Activated naive CD4-positive, alpha-beta T cell treated with anti-CD3 and anti-CD28 coated beads, Interleukin-2, amount 50 U/mL, for 16 hours (primary cell): ENCODE results near the gene HTR2A.

Source experiments
- DNase-seq: peaks from one replicate; pipeline ENCODE4 v3.0.0-alpha.2; 2020

HTR2A gene

DNA sequence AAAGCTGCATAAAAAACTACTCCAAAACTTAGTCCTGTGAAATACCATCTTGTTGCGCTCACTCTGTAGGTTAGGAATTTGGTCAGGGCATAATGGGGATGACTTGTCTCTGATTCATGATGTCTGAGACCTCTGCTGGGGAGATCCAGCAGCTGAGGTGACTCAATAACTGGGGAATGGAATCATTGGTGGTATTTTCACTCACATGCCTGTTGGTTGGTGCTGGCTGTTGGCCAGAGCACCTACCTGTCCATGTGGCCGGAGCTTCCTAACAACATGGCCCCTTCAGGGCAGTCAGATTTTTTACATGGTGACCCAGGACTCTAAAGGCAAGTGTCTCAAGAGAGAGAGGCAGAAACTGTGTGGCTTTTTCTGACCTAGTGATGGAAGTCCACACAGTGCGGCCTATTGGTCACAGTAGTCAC lies 92.5 kb downstream of the HTR2A start:
- DNase-seq, result no peak

DNA sequence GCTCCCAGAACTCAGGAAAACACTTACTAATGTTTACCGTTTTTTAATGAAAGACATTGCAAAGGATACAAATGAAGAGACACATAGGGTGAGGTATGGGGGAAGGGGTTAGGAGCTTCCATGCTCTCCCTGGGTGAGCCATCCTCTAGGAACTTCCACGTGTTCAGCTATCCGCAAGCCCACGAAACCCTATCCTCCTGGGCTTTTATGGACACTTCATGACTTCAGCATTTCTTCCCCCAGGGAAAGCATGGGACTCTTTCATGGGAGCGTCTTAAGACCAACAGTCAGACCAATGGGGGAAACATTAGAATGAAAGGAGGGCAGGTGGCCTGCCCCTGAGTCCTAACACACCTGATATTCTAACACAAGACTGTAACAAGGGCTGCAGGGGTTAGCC lies 93.3 kb downstream of the HTR2A start:
- DNase-seq, result no peak

DNA sequence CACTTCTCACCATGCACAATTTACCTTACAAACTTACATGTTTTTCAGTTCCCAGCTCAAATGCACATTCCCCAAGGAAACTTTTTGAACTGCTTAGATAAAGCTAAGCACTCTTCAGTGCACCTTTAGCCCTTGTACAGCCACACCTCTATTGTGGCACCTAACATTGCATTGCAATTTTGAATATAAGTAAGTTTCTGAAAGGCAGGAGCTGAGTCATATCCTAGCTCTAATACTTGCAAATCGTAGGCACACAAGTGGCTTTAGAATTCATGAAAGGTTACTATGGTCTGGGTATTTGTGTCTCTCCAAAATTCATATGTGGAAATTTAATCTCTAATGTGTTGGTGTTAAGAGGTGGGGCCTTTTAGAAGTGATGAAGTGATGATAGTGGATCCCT lies 95.0 kb downstream of the HTR2A start:
- no peak for DNase-seq

DNA sequence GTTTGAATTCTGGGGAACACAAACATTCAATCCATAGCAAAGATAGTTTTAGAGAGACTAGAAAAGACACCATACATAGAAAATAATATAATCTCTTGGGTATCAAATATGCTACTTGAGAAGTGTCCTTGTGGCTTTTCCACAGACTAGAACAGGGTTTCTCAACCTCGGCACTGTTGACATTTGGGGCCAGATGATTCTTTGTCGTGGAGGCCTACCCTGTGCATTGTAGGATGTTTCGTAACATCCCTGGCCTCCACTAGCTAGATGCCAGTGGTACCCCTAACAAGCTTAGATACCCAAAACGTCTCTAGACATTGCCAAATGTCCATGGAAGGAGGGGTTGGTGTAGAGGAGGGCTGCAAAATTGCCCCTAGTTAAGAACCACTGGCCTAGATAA lies 97.7 kb downstream of the HTR2A start:
- DNase-seq, result no peak

DNA sequence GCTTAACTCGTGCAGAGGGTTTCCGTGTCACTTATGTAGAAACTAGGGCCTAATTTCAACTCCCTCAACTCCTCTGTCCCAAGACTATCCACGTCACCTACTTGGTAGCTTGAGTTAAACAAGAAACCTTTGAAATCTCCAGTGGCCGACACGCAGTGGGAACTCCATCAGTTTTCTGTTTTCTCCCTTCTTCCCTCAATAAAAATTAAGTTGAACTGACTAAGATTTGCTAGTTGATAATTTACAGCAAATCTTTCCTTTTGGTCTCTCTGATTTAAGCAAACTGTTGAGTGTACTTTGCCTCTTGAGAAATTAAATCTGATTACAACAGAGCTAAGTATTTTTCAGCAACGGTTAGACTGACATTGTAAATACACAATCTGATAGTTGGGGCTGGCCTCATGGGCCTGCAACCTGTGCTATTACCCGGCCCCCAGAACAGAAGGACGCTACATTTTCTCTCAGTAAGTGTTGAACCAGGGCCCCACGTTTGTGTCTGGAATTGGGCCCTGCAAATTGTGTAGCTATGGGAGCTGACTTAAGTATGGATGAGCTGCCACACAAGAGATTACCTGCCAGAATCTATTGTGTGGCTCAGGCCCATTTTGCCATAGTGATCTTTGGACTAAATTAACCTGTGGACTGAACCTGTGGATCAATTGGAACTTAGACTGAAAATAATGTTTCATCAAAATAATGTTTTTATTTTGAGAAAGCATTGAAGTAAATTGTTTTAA lies 99.2 kb downstream of the HTR2A start:
- DNase-seq, result no peak

DNA sequence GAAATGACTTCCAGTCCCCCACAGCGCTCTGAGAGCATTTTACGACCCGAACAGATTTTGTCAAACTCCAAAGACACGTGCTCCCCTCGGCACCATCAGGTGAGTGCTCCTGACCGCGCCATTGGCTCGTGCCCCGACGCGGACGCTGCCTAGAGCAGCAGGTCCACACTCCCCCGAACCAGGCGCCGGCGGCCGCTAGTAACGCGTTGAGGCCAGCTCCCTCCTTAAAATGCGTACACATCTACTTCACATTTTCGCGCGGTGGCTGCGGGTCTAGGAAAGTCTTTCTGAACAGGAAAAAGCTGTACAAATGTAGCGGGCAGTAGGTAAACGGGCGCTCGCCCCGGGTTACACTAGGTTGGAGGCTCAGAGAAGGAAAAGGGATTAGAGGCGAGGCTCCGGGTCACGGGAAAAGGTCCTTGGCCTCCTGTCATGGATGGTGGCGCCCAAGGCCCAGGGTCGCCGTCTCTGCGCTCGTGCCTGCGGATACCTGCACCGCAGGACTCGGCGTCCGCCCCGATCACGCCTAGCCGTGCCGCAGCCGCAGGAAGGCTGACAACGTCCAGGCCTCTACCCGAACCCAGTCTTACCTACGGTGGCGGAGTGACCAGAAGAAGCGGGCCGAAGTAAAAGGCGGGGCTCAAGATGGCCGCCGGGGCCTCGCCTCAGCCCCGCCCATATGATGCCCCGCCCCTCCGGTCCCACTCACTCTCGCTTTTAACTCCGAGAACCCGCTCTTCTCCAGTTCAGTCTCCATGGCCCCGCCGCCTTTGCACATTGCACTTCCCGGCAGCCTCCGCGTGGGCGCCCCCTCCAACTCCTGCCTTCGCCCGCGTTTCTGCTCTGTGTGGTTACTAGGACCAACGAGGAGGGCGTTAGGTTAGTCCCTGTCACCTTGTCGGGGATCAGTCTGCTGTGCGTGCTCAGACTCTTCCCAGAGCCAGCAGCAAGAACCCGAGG lies 100.1 kb downstream of the HTR2A start, which contains the start of gene ESD:
TSS of gene ESD (minus strand) at position 647 of the 960 bp plus-strand sequence. CDS start 5,748 bp downstream, outside the sequence.
- DNase-seq, result peak; percentile 96

DNA sequence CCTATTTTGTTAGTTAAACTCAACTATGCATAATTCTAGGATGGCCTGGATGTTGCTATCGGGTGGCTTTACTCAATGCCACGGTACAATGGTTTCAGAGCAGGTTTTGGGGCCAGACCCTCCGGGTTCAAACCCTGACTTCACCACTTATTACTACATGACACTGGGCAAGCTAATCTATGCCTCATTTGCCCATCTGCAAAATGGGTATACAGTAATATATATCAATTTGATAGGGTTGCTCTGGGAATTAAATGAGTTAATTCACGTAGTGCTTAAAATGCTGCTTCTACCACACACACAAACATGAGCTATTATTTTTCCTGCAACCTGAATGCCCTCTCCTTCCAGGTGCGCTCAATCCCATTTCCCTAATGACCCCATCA lies 100.7 kb downstream of the HTR2A start:
- DNase-seq, result no peak

DNA sequence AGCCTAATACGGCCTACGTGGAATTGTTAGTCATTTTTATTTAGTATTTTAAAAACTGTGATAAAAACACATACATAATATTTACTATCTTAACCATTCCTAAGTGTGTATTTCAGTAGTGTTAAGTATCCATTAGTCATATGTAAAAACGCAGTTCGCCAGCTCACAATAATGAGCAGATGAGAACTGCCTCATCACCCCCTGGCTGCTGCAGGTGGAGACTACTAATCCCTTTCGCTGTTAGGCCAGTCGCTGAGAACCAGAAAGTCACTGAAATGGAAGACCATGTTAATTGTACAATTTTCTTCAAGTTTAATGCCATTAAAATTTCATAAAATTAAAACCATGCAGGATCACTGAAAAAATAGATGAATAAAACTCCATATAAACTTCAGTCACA lies 101.5 kb downstream of the HTR2A start:
- no peak for DNase-seq

DNA sequence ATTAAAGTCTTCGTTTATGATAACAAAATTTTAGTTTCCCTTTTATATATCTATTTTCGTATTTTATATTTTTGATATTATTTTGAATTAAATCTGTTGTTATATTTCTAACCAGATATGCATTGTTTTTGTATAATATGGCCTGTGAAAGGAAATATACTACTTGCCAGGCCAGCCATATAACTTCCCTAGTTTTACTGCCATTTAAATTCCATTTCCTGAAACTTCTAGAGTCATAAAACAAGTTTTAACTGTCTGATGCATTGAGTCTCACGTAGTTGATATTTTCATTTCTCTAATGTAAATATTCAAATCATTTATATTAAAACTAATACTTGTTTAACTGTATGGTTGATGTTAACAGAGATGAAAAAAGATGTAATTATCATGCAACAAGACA lies 113.3 kb downstream of the HTR2A start:
- no peak for DNase-seq

DNA sequence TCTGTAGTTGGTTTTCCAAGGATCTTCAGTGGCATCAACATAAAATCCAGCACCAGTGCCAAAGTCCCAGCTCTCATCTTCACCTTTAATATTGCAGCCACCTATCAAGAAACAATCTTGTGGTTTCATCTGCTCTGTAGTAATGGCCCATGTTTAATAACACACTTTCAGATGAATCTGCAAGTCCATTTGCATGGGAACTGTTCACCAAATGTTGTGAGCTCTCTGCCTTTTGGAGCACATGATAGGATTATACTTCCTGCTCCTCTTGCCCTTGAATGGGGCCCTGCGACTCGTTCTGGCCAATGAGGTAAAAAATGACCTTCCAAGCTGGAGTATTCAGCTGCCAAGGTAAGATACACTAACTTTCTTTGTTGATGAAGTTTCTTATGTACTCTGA lies 114.2 kb downstream of the HTR2A start:
- DNase-seq, result no peak

DNA sequence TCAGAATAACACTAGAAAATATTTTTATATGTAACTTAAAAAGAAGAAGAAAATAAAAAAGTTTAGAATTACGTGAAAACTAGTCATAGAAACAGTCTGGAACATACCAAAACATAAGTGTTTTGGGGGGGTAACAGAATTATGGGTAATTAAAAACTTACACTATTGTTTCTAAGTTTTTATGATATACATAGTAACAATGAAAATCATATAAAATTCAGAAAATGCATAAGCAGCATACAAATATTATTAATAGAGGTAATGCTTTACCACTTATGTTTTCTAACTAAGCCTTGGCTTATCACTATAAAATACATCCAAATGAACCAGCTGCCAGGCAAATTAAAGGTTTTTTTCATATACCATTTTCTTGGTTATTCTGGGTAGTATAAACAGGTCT lies 114.8 kb downstream of the HTR2A start:
- DNase-seq, result no peak
